Skeletal muscle cell (primary cell): Measurements from ENCODE around the gene FREM2.
A peak's percentile ranks its signal among the peaks of the same experiment; 100 is the strongest.

Experiments used
- DNase-seq: peaks from one replicate; pipeline ENCODE4 v3.0.0-alpha.2; 2010; ENCODE audit warnings: low read depth
- H3K4me3 ChIP-seq: 2 replicates; pipeline ENCODE4 v1.5.1; 2011; ENCODE audit warnings: low read depth, mild to moderate bottlenecking, control low read depth, low read length, moderate library complexity

FREM2 gene, protein sequence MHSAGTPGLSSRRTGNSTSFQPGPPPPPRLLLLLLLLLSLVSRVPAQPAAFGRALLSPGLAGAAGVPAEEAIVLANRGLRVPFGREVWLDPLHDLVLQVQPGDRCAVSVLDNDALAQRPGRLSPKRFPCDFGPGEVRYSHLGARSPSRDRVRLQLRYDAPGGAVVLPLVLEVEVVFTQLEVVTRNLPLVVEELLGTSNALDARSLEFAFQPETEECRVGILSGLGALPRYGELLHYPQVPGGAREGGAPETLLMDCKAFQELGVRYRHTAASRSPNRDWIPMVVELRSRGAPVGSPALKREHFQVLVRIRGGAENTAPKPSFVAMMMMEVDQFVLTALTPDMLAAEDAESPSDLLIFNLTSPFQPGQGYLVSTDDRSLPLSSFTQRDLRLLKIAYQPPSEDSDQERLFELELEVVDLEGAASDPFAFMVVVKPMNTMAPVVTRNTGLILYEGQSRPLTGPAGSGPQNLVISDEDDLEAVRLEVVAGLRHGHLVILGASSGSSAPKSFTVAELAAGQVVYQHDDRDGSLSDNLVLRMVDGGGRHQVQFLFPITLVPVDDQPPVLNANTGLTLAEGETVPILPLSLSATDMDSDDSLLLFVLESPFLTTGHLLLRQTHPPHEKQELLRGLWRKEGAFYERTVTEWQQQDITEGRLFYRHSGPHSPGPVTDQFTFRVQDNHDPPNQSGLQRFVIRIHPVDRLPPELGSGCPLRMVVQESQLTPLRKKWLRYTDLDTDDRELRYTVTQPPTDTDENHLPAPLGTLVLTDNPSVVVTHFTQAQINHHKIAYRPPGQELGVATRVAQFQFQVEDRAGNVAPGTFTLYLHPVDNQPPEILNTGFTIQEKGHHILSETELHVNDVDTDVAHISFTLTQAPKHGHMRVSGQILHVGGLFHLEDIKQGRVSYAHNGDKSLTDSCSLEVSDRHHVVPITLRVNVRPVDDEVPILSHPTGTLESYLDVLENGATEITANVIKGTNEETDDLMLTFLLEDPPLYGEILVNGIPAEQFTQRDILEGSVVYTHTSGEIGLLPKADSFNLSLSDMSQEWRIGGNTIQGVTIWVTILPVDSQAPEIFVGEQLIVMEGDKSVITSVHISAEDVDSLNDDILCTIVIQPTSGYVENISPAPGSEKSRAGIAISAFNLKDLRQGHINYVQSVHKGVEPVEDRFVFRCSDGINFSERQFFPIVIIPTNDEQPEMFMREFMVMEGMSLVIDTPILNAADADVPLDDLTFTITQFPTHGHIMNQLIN (N-terminal part only)

DNA sequence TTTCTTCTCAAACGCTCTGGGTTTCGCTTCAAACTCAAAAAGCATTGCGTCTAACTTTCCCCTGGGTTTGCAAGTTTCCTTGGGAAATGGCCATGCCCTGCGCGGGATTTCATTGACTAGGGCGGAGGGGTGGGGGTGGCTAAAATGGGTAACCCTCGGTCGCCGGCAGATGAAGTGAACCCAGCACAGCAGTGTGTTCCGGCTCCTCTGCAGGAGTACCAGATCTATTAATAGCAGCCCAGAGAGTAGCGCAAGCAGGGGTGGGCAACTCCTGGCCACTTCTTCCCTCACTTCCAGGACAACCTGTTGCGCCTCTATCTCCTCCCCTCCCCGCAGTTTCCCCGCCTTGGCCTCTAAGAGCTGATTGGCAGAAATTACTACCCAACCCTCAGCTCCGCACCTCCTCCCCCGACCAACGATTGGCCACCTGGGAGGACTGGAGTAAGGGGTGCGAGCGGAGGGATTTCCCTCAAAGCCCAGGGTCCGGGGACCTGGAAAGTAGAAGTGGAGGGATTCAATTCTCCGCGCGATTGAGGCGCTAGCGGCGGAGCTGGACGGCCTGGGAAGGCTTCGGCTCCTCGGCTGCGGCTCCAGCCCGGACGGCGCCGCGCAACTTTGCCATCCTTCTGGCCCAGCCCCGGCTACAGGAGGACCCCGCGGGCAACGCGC lies at the start of gene FREM2:
Gene FREM2 (plus strand): TSS at position 501 of the 669 bp plus-strand sequence. CDS start 268 bp downstream, outside the sequence.
- no peak for DNase-seq
- peak within 1 kb of the TSS; percentile 25 for H3K4me3 ChIP-seq

DNA sequence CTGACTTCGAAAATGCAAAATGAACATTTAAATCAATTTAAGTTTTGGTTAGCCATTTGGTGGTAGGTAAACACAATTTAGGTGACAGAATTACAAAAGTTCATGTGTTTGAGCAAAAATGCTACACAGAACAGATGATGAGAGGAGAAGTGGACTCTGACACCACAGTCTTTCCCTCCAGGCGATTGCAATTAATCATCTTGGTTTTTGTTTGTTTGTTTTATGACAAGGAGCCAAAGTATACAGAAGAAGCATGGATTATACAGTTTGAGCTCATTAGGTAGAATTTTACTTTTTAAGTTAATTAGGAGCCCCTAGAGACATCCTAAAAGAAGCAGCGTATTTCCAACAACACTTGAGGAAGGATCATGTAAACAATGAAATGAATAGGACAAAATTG lies 49.3 kb upstream of the FREM2 start:
- DNase-seq, result no peak
- no peak overlapping the region for H3K4me3 ChIP-seq

DNA sequence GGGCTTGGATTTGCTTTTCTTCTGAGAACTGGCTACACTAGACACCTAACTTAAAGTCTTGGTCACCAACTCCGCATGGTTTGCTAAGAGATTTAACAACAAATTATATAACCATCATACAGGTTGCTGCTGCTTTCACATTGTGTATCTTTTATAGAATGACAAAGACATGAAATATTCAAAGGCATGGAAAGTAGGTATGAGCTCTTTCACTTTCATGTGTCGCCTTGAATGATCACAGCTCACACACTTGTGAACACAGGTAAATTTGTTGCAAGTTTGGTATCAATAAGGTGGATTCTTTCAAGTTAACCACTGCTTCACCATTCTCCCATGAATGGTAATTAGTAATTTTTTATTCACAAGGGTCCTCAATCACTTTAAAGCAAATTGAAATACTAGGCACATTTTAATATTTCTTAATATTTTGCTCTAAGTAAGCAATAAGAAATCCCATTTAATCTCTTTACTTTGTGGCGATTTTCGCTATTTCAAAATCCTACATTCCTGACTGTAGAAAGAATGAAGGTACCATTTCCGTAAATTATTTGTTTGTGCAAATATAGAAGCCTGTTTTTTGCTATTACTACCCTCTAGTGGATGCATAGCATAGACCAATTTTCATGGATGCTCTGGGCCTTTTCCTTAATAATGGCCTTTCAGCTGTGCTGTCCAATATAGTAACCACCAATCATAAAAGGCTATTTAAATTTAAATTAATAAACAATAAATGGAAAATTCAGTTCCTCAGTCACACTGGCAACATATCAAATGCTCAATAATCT lies 45.5 kb upstream of the FREM2 start:
- DNase-seq, result no peak
- H3K4me3 ChIP-seq, result no peak overlapping the region

DNA sequence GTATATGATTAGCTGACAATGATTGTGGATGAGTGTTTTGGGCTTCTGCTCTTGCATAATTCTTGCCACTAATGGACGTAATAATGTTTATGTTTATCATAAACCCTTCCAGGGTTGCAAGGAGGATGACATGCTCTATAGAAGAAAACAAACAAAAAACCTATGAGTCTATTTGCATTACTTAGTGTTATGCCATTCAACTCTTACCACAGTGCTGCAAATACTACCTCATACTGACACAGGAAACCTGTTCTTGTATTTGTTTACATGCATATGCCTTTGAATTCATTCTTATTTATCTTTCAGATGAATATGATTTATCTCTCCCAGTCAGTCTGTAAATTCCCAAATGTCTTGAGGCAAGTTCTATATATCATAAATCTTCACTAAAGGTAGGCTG lies 39.6 kb upstream of the FREM2 start:
- DNase-seq, result no peak
- H3K4me3 ChIP-seq, result no peak overlapping the region

DNA sequence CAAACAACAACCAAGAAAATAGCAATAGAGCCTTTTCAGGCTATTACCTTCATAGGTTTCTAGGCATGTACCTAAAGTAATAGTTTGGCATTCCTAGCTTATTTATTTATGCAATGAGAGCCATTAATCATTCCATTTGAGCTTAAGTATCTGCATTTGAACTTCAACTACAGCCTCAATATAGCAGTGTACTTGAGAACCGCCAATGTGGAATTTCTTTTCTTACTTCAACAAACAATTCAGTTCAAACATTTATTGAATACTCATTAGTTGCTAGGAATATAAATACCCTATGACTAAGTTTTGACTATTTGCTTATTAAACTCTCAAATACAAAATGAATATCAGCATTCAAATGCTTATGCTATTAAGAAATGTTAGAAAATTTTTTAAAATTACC lies 38.0 kb upstream of the FREM2 start:
- no peak for DNase-seq

DNA sequence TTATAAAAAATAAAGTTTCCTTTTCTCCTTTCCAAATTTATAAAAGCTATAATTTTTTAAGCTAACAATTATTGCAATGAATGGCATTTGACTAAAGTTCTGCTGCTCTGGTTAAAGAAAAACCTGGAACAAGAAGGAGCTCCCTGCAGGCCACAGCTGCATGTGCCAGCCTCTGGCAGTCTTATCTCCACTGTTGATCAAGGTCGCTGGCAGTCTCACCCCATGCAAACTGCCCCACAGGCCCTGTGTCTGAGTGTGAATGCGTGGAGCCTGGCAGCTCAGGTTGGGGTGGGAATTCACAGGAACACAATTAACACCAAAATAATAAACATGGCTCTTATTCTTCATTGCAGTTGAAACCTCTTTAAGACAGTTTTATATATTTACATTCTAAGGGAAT lies 30.2 kb upstream of the FREM2 start:
- H3K4me3 ChIP-seq, result no peak overlapping the region
- DNase-seq, result no peak

More for the DNA sequence above, 38.0 kb upstream of the FREM2 start:
- no peak overlapping the region for H3K4me3 ChIP-seq

DNA sequence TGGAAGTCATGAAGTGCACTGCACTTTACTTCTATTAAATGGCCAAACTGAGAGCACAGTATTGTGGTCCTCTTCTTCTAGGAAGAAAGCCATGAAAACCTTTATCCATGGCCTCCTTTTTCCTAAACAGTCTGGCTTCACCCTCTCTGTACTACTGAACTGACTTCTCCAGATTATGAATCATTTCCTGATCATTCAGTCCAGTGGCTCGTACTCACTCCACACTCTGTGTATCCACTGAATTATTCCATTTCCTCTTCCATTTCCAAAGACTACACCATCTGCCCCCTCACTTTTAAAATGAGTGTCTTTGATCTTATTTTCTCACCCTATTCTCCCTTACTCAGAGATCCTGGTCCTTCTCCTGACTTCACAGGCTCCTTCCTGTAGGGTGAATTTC lies 29.7 kb upstream of the FREM2 start:
- DNase-seq, result peak; percentile 24
- H3K4me3 ChIP-seq, result no peak overlapping the region

DNA sequence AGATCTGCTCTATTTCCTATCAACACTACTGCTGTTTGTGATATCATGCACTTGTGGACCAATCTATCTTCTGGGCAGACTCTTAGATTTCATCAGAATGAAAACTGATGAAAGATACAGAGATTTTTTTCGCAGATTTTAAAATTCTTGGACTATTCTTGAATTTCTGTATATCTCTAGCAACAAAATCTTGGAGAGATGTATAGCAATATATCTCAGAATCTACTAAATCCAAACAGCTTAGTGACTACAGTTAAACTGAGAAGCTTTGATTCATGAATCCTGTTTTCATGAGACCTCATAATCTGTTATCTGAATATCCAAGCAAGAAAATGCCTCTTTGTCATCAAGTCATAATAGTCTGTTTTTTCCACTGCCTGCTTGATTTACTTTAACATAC lies 28.0 kb upstream of the FREM2 start:
- no peak for DNase-seq
- no peak overlapping the region for H3K4me3 ChIP-seq

DNA sequence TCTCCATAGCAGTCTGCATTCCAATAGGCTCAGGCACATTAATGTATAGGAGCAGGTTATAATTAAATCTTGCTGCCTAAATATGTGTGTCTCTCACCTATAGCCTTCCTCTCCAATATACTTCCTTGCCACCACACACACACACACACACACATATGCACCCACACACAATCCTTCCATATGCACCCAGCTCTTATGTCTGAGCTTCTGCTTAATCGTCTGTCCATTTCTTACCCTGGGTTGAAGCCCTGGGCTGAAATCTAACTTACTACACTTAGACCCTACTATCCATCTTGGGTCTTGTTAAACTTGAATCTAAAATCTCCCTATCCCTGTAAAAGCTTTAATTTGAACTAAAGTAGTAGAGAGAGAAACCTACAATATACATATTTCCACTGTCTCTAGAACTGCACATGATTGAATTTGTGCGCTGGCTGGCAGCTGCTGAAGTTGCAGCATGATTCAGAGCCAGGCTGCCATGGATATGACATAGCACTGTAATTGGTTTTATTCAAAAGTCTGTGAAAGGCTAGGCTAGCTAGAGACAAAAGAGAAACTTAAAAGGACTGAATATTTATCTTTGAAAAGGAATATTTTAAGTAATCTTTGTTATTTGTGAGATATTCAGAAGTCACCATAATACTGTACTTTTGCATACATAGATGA lies 25.7 kb upstream of the FREM2 start:
- no peak overlapping the region for H3K4me3 ChIP-seq
- no peak for DNase-seq

DNA sequence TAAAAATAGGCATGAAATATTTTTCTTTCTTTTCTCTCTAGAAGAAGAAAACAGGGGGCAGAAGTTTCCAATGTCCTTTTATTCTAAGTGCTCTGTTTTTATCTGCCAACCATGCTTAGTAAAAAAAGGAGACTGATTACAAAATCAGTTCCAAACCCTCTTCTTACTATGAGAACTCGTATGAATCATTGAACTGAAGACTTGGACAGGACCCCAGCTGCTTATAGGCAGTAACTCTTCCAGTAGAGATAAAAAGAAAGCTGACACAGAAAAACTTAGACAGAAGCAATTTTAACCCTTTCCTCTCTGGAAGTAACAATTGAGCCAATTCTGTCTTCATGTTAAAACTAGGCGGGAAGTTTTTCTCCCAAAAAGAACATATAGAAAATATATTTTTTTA lies 24.5 kb upstream of the FREM2 start:
- no peak overlapping the region for H3K4me3 ChIP-seq
- DNase-seq, result peak; percentile 58

DNA sequence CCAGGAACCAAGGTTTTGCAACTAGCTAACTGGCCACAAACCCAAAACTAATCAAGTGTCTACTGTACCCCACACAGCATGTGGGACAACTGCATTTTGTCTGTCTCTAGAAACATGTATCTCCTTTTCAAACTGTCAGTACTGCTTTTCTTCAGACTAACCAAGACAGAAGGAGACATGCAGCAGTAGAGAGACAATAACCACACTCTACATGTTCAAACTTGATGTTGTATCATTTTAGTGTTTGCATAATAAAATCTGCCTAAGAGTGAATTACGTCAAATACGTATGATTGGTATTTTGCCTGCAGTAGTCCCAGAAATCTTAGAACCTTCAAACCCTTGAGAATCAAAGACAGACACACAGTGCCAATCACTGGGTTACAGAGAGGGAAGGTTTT lies 22.0 kb upstream of the FREM2 start:
- no peak for DNase-seq
- H3K4me3 ChIP-seq, result no peak overlapping the region

DNA sequence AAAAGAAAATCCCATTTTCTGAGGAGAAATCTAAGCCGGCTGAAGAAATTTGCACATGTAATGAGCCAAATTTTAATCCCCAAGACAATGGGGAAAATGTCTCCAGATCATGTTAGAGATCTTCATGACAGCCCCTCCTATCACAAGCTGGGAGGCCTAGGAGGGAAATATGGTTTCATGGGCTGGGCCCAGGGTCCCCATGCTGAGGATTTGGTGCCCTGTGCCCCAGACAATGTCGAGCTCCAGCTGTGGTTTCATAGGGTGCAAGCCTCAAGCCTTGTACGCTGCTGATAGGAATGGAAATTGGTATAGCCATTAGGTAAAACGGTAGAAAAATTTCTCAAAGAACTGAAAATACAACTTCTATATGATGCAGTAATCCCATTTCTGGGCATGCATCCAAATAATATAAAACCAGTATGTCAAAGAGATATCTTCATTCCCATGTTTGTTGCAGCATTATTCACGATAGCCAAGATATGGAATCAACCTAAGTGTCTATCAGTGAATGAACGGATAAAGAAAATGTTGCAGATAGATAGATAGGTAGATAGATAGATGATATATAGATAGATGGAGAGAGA lies 19.3 kb upstream of the FREM2 start:
- no peak overlapping the region for H3K4me3 ChIP-seq
- DNase-seq, result no peak

DNA sequence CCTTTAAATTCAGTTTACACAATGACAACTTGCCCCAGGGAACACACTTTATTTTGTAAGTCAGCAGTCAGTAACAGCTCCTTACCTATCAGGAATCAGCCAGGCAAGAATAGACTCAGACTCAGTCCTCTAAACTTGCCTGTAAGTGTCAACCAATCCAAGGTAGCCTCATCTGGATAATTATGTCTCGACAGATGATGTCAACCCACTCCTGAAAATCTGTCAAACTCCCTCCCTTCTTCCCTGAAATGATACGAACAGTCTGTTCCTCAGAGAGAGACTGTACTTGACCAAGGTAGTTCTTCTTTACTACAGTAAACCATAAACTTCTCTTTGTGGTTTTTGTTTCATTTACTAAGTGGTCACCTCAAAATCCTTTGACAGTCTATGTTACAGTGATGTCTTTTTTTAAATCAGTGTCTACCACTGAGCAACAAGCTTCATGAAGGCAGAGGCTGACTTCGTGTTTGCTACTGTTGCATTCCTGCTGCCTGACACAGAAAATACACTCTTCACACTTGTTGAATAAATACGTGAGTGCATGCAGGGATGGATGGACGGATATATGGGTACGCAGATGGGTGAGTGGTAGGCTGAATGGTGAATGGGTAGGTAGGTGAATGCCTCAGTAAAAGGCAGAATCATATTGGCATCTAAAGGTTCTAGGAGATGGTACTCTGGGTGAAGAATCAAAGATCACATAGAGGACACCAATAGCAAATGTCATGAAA lies 17.5 kb upstream of the FREM2 start:
- no peak overlapping the region for H3K4me3 ChIP-seq
- no peak for DNase-seq

DNA sequence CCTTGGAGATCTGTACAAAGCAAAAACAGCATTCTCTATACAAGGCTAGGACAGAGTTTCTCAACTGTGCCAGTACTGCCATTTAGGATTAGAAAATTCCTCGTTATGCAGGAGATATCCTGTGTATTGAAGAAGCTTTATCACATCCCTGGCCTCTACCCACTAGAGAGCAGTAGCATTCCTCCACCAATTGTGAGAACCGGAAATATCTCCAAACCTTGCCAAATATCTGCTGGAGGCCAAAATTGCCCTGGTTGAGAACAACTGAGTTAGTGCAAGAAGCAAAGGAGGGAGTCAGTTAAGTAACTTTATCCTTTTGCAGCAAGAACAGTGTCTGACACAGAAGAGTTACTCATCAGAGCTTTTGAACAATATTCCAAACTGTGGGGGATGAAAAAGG lies 16.2 kb upstream of the FREM2 start:
- DNase-seq, result peak; percentile 35
- no peak overlapping the region for H3K4me3 ChIP-seq

DNA sequence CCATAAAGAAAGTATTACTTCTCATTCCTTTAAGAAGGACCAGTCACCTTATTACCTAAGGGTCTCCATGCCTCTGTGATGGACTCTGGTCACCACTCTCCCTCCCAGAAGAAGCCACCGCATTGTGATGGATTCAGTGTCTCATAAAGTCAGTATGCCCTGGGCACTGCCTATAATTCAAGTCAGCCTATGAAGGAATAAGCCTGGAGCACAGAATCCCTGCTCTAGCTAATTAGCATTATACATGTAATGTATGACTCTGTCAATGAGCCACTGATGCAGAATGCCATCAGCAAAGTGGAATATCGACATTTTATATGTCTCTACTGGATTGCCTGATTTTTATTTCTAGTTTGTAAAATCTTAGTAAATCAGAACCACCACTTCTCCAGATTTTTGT lies 14.9 kb upstream of the FREM2 start:
- no peak overlapping the region for H3K4me3 ChIP-seq
- no peak for DNase-seq

DNA sequence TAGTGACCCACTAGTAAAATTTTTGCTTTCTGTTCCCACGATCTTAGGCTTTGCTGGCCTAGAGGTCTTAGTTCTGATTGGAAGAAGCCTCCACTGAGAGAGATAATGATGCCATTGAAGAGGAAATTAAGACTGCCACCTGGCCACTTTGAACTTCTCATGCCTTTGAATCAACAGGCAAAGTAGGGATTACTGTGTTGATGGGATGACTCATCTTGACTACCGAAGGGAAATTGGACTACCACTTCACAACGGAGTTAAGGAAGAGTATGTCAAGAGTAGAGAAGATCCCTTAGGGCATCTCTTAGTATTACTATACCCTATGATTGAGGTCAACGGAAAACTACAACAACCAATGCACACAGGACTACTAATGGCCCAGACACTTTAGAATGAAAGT lies 12.7 kb upstream of the FREM2 start:
- DNase-seq, result no peak
- no peak overlapping the region for H3K4me3 ChIP-seq

DNA sequence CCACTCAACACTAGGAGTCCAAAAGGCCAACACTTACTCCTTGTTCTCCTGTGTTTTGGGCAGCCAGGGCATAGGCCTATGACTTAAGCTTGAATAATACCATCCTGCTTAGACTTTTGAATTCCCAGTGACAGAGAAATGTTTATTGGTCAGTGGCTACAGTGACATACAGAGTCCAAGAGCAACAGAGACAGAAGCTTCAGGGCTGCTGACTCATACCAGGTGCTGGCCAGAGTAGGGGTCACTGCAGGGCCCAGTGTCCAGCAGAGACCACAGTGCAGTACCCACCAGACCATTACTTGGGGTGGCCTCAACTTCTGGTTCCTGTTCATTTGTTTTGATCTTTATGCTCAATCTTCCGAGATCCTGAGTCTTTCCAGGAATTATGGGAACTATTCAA lies 6.0 kb upstream of the FREM2 start:
- no peak overlapping the region for H3K4me3 ChIP-seq
- DNase-seq, result no peak
